HepG2 (cell line): ENCODE measurements around the gene CERS5. TPM values are rescaled to one million over a fixed set of nuclear protein-coding genes. Genes with fewer than 3 reads are reported as not detected.

Experiments used
- ARID3A ChIP-seq: IDR thresholded peaks from 2 replicates; pipeline ENCODE4 v1.6.1; 2012; ENCODE audit warnings: low read depth, low read length, improper control_type of control experiment
- BORCS8-MEF2B ChIP-seq: sonication (generic); formaldehyde crosslinking; IDR thresholded peaks from 2 replicates; pipeline ENCODE4 v1.8.0; 2022; ENCODE audit warnings: mild to moderate bottlenecking, missing genetic modification reagents
- CC2D1A ChIP-seq: sonication (generic); formaldehyde crosslinking; IDR thresholded peaks from 2 replicates; pipeline ENCODE4 v1.8.1; 2023; ENCODE audit warnings: mild to moderate bottlenecking, missing genetic modification reagents
- ELF3 ChIP-seq: IDR thresholded peaks from 2 replicates; pipeline ENCODE4 v1.6.1; 2016; ENCODE audit warnings: missing genetic modification reagents, missing compliant biosample characterization
- KAT2B ChIP-seq: fragments of 150-350 bp; IDR thresholded peaks from 2 replicates; pipeline ENCODE4 v1.6.1; 2014; ENCODE audit warnings: low read depth, low read length, borderline replicate concordance
- KLF15 ChIP-seq: sonication (generic); formaldehyde crosslinking; IDR thresholded peaks from 2 replicates; pipeline ENCODE4 v1.8.1; 2023; ENCODE audit warnings: borderline replicate concordance, mild to moderate bottlenecking, inconsistent platforms, missing genetic modification reagents, mixed read lengths
- LBX2 ChIP-seq: sonication (generic); formaldehyde crosslinking; IDR thresholded peaks from 2 replicates; pipeline ENCODE4 v1.5.0; 2020; ENCODE audit warnings: missing genetic modification reagents, mild to moderate bottlenecking, borderline replicate concordance
- MATR3 ChIP-seq: sonication (generic); formaldehyde crosslinking; IDR thresholded peaks from 2 replicates; pipeline ENCODE4 v1.4.0; 2020; ENCODE audit warnings: missing genetic modification reagents
- NFIC ChIP-seq: IDR thresholded peaks from 2 replicates; pipeline ENCODE4 v1.6.1; 2012; ENCODE audit warnings: mild to moderate bottlenecking, low read length, inconsistent platforms
- PHF20 ChIP-seq: sonication (generic); formaldehyde crosslinking; IDR thresholded peaks from 2 replicates; pipeline ENCODE4 v1.5.0; 2020; ENCODE audit warnings: mild to moderate bottlenecking, missing genetic modification reagents
- RNF219 ChIP-seq: sonication (generic); formaldehyde crosslinking; IDR thresholded peaks from 2 replicates; pipeline ENCODE4 v1.5.0; 2020; ENCODE audit warnings: mild to moderate bottlenecking, missing genetic modification reagents
- RXRA ChIP-seq: sonication (generic); formaldehyde crosslinking; IDR thresholded peaks from 2 replicates; pipeline ENCODE4 v1.5.1; 2020; ENCODE audit warnings: missing genetic modification reagents
- SMAD9 ChIP-seq: sonication (generic); formaldehyde crosslinking; IDR thresholded peaks from 2 replicates; pipeline ENCODE4 v1.5.1; 2020; ENCODE audit warnings: mild to moderate bottlenecking, missing genetic modification reagents
- SP2 ChIP-seq: sonication (generic); formaldehyde crosslinking; IDR thresholded peaks from 2 replicates; pipeline ENCODE4 v1.5.1; 2020; ENCODE audit warnings: mild to moderate bottlenecking, missing genetic modification reagents
- ZBTB39 ChIP-seq: sonication (generic); formaldehyde crosslinking; IDR thresholded peaks from 2 replicates; pipeline ENCODE4 v1.5.0; 2020; ENCODE audit warnings: missing genetic modification reagents
- ZFY ChIP-seq: sonication (generic); formaldehyde crosslinking; IDR thresholded peaks from 2 replicates; pipeline ENCODE4 v1.4.0; 2020; ENCODE audit warnings: missing genetic modification reagents
- ZNF292 ChIP-seq: sonication (generic); formaldehyde crosslinking; IDR thresholded peaks from 2 replicates; pipeline ENCODE4 v1.8.1; 2022; ENCODE audit warnings: mild to moderate bottlenecking, low read depth, missing genetic modification reagents, borderline replicate concordance
- ZNF546 ChIP-seq: sonication (generic); formaldehyde crosslinking; conservative IDR thresholded peaks from 2 replicates; pipeline ENCODE4 v1.8.1; 2023; ENCODE audit warnings: mild to moderate bottlenecking, missing genetic modification reagents
- ZNF609 ChIP-seq: sonication (generic); formaldehyde crosslinking; IDR thresholded peaks from 2 replicates; pipeline ENCODE4 v1.4.0; 2020; ENCODE audit warnings: mild to moderate bottlenecking, missing genetic modification reagents, borderline replicate concordance
- polyA plus RNA-seq, 8 experiments: library from polyadenylated mRNA; depleted of rRNA in 3 of 8; stranded (reverse) in 7 of 8; unstranded in 1 of 8; fragments of >200 nt; fragmentation: Illumina TruSeq in 4 of 8; extraction: Trizol in 4 of 8; gene quantifications; 2 replicates each; pipeline versions ENCODE4 v1.2.1 to v1.2.3, GENCODE V29; 2011 to 2016; ENCODE audit warnings: low read depth in 4 of 8, missing spikeins in 1 of 8, mixed read lengths in 1 of 8; ENCODE audit not compliant: insufficient read depth in 1 of 8
- total RNA-seq, 5 experiments: library from RNA; depleted of rRNA; stranded (reverse); fragments of >200 nt; fragmentation: Illumina TruSeq; extraction: Trizol; gene quantifications; 2 replicates each; pipeline ENCODE4 v1.2.3, GENCODE V29; 2016; ENCODE audit warnings: low read depth in 1 of 5

The CERS5 gene
- total and polyA plus RNA-seq, 2 of the 13 experiments (the other 11 are each of a cell fraction or from before 2014, with no cell fraction given), result 22.3 to 48.8 TPM

- TF ChIP-seq ZNF609 (CRISPR knock-in tag), result no peak
- TF ChIP-seq RNF219 (CRISPR knock-in tag), result no peak
- no peak for TF ChIP-seq ARID3A
- TF ChIP-seq KLF15, result no peak
- TF ChIP-seq RXRA (CRISPR knock-in tag), result peak; percentile 47
- TF ChIP-seq ELF3 (CRISPR knock-in tag), result peak; percentile 68
- TF ChIP-seq BORCS8-MEF2B (CRISPR knock-in tag), result no peak
- no peak for TF ChIP-seq ZFY (CRISPR knock-in tag)
- no peak for TF ChIP-seq ZBTB39 (CRISPR knock-in tag)
- TF ChIP-seq ZNF546 (CRISPR knock-in tag), result 0 out of 2 replicates have a peak, but pooled peaks have one; percentile 12
- TF ChIP-seq MATR3 (CRISPR knock-in tag), result no peak
- TF ChIP-seq LBX2, result 0 out of 2 replicates have a peak, but pooled peaks have one; percentile 27
- TF ChIP-seq SMAD9 (CRISPR knock-in tag), result no peak
- no peak for TF ChIP-seq PHF20 (CRISPR knock-in tag)
- no peak for TF ChIP-seq CC2D1A (CRISPR knock-in tag)
- no peak for TF ChIP-seq ZNF292 (CRISPR knock-in tag)
- no peak for TF ChIP-seq NFIC
- no peak for TF ChIP-seq SP2 (CRISPR knock-in tag)
- TF ChIP-seq KAT2B, result no peak
Measured at GRCh38 chr12:50110127-50110761, 56.9 kb downstream of the CERS5 start (continued).
